Hepatocyte (in vitro differentiated cells): ENCODE data around the gene GOSR1. TPM values are rescaled to one million over a fixed set of nuclear protein-coding genes. Genes with fewer than 3 reads are reported as not detected.
"Not testable (repeated sequence)": the region's sequence is repeated elsewhere in the genome, so short reads cannot be mapped to it uniquely, and the experiment has no call there.

ENCODE experiments used
- DNase-seq: peaks from one replicate; pipeline ENCODE4 v3.0.0-alpha.2; 2016; ENCODE audit warnings: low spot score
- H2AFZ ChIP-seq: fragments of 200-600 bp; sonication (generic); 2 replicates; pipeline ENCODE4 v1.6.0; 2016; ENCODE audit warnings: antibody characterized with exemption, mild to moderate bottlenecking
- H3K27ac ChIP-seq: fragments of 200-600 bp; sonication (generic); 2 replicates; pipeline ENCODE4 v1.5.1; 2016; ENCODE audit warnings: mild to moderate bottlenecking
- H3K27me3 ChIP-seq: fragments of 200-600 bp; sonication (generic); 2 replicates; pipeline ENCODE4 v1.6.1; 2016
- H3K36me3 ChIP-seq: fragments of 200-600 bp; sonication (generic); replicated peaks from 2 replicates; pipeline ENCODE4 v1.5.1; 2016; ENCODE audit warnings: low read depth; ENCODE audit not compliant: insufficient read depth
- H3K4me1 ChIP-seq: fragments of 200-600 bp; sonication (generic); 2 replicates; pipeline ENCODE4 v1.5.1; 2016; ENCODE audit warnings: mild to moderate bottlenecking, moderate library complexity; ENCODE audit not compliant: insufficient read depth
- H3K4me2 ChIP-seq: fragments of 200-600 bp; sonication (generic); 2 replicates; pipeline ENCODE4 v1.6.0; 2016
- H3K4me3 ChIP-seq: fragments of 200-600 bp; sonication (generic); 2 replicates; pipeline ENCODE4 v1.5.1; 2016; ENCODE audit warnings: mild to moderate bottlenecking
- H3K79me2 ChIP-seq: fragments of 200-600 bp; sonication (generic); 2 replicates; pipeline ENCODE4 v1.6.0; 2017; ENCODE audit warnings: mild to moderate bottlenecking
- H3K9me2 ChIP-seq: fragments of 200-600 bp; sonication (generic); replicated peaks from 2 replicates; pipeline ENCODE4 v1.6.0; 2017; ENCODE audit warnings: mild to moderate bottlenecking; ENCODE audit not compliant: insufficient read depth
- H3K9me3 ChIP-seq: fragments of 200-600 bp; sonication (generic); 2 replicates; pipeline ENCODE4 v1.5.1; 2016; ENCODE audit warnings: low read depth, mild to moderate bottlenecking
- H4K20me1 ChIP-seq: fragments of 200-600 bp; sonication (generic); 2 replicates; pipeline ENCODE4 v1.6.0; 2016; ENCODE audit warnings: mild to moderate bottlenecking; ENCODE audit not compliant: insufficient read depth, poor library complexity, severe bottlenecking
- EZH2 ChIP-seq: fragments of 200-600 bp; sonication (generic); IDR thresholded peaks from 2 replicates; pipeline ENCODE4 v1.6.1; 2016; ENCODE audit warnings: antibody characterized with exemption, mild to moderate bottlenecking, borderline replicate concordance
- EZH2phosphoT487 ChIP-seq: fragments of 200-600 bp; sonication (generic); IDR thresholded peaks from one replicate; pipeline ENCODE4 v1.6.1; 2018; ENCODE audit warnings: antibody characterized with exemption, mild to moderate bottlenecking, low read depth, moderate library complexity; ENCODE audit not compliant: unreplicated experiment, severe bottlenecking
- WGBS: methylation state at CpG from one replicate; pipeline ENCODE4 v1.1.6; 2016; ENCODE audit warnings: low lambda C conversion rate; ENCODE audit errors: missing lambda C conversion rate; 5-methylcytosine and 5-hydroxymethylcytosine counted together
- polyA plus RNA-seq: library from polyadenylated mRNA; unstranded; fragments of >200 nt; fragmentation: Nextera tagmentation; extraction: Ambion mirVana; gene quantifications from 2 replicates; pipeline ENCODE4 v1.2.1, GENCODE V29; 2016
- total RNA-seq: library from RNA; depleted of rRNA; stranded (reverse); fragments of >200 nt; gene quantifications from 2 replicates; pipeline ENCODE4 v1.2.3, GENCODE V29; 2014
- TF ChIP-seq, protein P1 (sequence below): fragments of 200-600 bp; sonication (generic); IDR thresholded peaks from 2 replicates; pipeline ENCODE4 v1.5.1; 2016; ENCODE audit warnings: antibody characterized with exemption, mild to moderate bottlenecking; ENCODE audit not compliant: poor library complexity

The GOSR1 gene
- total and polyA plus RNA-seq, 2 experiments from 2014 or later, result 29.7 to 52.1 TPM

DNA sequence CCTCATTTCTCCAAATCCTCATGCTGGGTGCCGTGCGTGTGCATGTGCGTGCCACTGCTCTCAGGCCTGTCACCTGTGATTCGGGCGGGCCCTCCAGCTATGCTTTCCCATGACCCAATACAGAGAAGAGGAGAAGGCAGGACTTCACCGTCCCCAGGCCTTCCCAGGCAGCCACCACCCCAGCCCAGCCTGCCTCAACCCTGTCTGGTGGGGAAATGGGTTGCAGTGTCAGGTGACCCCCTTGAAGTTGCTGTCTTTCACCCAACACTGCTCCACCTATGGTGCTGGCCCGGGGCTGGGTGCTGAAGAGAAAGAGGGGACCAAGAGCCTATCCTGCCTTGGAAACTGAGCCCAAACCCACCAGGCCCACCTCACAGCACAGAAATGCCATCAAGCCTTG lies 94.7 kb downstream of the GOSR1 start:
- H3K27ac ChIP-seq, result no peak overlapping the region
- no peaks in the 10 kb centered on the region for H3K4me1 ChIP-seq
- no peaks in the 10 kb centered on the region for H3K79me2 ChIP-seq
- WGBS, result 82% methylated on average over 7 of the region's 7 CpGs
- no peaks in the 10 kb centered on the region for H3K27me3 ChIP-seq
- no peak overlapping the region for H2AFZ ChIP-seq
- TF ChIP-seq EZH2, result no peak
- TF ChIP-seq, protein P1, sequence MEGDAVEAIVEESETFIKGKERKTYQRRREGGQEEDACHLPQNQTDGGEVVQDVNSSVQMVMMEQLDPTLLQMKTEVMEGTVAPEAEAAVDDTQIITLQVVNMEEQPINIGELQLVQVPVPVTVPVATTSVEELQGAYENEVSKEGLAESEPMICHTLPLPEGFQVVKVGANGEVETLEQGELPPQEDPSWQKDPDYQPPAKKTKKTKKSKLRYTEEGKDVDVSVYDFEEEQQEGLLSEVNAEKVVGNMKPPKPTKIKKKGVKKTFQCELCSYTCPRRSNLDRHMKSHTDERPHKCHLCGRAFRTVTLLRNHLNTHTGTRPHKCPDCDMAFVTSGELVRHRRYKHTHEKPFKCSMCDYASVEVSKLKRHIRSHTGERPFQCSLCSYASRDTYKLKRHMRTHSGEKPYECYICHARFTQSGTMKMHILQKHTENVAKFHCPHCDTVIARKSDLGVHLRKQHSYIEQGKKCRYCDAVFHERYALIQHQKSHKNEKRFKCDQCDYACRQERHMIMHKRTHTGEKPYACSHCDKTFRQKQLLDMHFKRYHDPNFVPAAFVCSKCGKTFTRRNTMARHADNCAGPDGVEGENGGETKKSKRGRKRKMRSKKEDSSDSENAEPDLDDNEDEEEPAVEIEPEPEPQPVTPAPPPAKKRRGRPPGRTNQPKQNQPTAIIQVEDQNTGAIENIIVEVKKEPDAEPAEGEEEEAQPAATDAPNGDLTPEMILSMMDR, result no peak
- TF ChIP-seq EZH2phosphoT487, result no peak
- DNase-seq, result no peak
- H3K9me3 ChIP-seq, result no peaks in the 10 kb centered on the region
- no peak overlapping the region for H3K4me3 ChIP-seq
- H3K9me2 ChIP-seq, result no peaks in the 10 kb centered on the region
- no peaks in the 10 kb centered on the region for H4K20me1 ChIP-seq
- H3K4me2 ChIP-seq, result no peak overlapping the region
- no peaks in the 10 kb centered on the region for H3K36me3 ChIP-seq

DNA sequence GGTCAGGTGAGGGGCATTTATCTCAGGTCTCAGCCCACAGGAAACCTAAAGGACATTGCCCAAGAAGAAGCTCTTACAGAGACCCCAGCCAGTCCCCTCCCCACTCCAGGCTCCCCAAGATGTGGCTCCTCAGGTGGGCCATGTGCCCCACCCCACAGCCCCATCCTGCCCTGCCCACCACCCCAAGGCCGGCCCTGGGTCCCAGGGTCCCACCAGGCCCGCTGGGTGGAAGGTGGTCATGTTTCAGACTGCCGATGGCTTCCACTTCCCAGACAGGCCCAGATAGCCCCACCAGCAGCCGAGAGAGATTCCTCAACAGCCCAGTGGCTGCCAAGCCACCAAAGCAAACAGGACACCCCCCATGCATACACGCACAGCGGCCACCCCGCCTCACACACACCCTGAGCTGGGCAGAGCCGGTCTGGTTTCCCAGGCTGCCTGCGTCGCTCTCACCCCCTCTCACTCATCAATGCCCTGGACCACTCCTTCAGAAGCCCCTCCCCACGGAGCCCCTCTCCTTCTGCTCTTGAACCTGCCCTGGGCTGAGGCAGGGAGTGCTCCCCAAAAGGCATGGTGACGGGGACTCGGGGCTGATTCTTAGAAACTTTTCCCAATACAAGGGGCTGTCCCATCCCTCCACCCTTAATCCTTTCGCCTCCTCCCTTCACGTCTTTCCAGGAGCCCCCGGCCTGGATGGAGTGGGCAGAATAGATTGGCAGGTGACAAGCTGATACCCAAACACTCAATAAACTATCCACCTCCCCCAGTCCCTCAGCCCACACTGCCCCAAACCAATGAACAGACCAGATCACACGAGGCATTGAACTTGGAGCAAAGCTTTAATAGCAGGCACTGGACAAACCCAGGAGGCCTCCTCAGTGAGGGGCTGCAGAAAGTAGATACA lies 95.7 kb downstream of the GOSR1 start:
- WGBS, result 85% methylated on average over 17 of the region's 17 CpGs
- not testable (repeated sequence) for H3K79me2 ChIP-seq

DNA sequence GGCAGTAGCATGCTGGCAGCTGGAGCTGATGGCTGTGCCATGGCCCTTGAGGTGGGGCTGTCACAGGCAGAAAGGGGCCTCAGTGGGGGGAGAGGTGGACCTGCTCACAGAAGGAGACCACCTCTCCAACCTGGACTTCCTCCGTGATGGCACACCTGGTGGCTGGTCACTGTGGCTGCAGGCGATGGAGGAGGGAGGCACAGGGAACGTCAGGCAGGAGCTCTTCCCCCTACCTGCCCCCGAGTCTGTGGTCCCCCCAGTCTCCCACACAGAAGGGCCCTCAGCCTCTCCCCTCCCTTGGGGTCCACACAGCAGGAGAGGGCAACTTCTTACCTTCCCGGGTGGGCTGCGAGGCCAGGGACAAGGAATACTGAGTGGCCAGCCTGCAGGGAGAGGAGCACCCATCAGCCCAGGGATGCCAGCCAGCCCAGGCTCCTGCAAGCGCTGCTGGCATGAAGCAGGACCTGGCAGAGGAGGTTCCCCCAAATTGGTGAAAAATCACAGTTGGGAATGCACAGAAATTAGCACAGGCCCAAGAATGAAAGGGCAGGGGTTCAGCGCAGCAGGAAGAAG lies 96.5 kb downstream of the GOSR1 start:
- Histone ChIP-seq H3K79me2 (no peaks in the 10 kb centered on the region), H3K36me3 (no peaks in the 10 kb centered on the region), H3K4me1 (no peaks in the 10 kb centered on the region), H3K4me2 (no peak overlapping the region), H3K27me3 (no peaks in the 10 kb centered on the region), H4K20me1 (no peaks in the 10 kb centered on the region), H3K9me2 (no peaks in the 10 kb centered on the region), H3K4me3 (no peak overlapping the region), H3K9me3 (no peaks in the 10 kb centered on the region), H2AFZ (no peak overlapping the region), H3K27ac (no peak overlapping the region)
- DNase-seq, result no peak
- no peak for TF ChIP-seq EZH2
- TF ChIP-seq, protein P1, result no peak
- TF ChIP-seq EZH2phosphoT487, result no peak
- WGBS, result 68% methylated on average over 8 of the region's 8 CpGs

More for the DNA sequence above, 95.7 kb downstream of the GOSR1 start:
- H3K36me3 ChIP-seq, H3K4me3 ChIP-seq, H3K4me2 ChIP-seq, H4K20me1 ChIP-seq, H2AFZ ChIP-seq, H3K9me3 ChIP-seq, H3K27me3 ChIP-seq, DNase-seq, H3K27ac ChIP-seq, H3K9me2 ChIP-seq, H3K4me1 ChIP-seq: not testable (repeated sequence)

DNA sequence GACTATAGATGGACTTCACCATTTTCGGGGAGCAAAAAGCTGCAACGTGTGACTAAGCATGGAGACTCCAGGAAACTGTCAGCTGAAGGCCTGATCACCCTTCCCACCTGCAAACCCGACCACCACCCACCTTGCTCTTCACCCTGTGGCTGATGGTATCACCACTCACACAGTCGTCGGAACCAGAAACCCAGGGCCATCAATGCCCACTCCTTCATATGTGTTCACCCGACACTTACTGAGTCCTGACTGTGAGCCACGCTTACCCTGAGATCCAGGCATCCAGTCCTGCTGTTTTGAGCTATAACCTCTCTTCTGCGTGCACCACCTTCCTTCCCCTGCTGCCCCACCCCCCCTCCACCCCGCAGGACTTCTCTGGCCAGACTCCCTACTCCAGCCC lies 97.1 kb downstream of the GOSR1 start:
- not testable (repeated sequence) for H3K36me3 ChIP-seq, H3K27me3 ChIP-seq, H3K9me2 ChIP-seq, DNase-seq, H2AFZ ChIP-seq, H3K9me3 ChIP-seq, H3K4me3 ChIP-seq, H4K20me1 ChIP-seq, H3K4me2 ChIP-seq, H3K4me1 ChIP-seq, H3K27ac ChIP-seq, H3K79me2 ChIP-seq
- WGBS, result 77% methylated on average over 8 of the region's 9 CpGs

DNA sequence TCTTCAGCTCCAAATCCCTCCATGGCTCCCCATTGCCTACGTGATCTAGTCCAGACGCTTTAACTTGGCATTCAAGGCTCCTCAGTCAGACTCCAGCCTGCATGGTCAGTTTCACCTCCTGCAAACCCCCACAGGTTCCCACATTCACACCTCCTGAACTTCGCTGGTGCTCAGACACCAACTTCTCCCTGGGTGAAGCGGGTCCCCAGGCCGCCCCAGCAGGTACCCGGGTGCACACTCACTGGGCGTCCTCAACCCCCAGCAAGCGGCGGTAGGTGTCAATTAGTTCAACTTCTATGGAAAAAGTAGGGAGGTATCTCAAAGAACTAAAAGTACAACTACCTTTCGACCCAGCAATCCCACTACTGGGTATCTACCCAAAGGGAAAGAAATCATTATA lies 97.6 kb downstream of the GOSR1 start:
- H3K27me3 ChIP-seq, H3K9me2 ChIP-seq, H2AFZ ChIP-seq, H3K4me1 ChIP-seq, H3K79me2 ChIP-seq, H3K9me3 ChIP-seq, H3K36me3 ChIP-seq, H3K4me3 ChIP-seq, H3K4me2 ChIP-seq, H4K20me1 ChIP-seq, DNase-seq, H3K27ac ChIP-seq: not testable (repeated sequence)
- 94% methylated on average over 10 of the region's 10 CpGs for WGBS

DNA sequence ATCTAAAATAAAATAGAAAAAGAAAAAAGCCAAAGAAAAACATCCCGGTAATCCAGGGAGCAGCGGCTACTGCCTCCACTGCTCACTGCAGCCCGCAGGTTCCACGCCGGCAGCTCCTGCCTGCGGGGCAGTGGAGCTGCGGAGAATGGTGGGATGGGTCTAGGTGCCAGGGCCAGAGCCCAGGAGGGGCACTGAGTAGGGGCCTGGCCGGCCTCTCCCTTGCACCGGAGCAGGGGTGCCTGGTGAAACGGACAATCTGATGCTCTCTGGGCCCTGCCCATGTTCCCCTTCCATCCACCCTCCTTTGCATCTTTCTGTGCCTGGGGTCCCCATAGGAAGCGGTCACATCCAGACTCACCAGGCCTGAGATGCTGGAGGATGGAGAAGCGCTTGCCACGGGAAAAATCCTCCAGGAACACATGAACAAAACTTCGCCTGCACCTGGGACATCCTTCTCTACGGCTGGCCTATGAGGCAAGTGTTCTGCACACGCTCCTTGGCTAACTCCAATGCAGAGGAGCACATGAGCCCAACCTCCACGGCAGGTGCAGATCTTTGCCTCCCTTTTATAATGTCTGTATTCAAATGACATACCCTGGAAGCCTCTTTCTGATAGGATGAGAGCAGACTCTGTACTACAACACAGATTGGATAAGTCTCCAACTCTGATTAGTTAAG lies 98.6 kb downstream of the GOSR1 start:
- H3K9me2 ChIP-seq, DNase-seq, H3K79me2 ChIP-seq, H3K9me3 ChIP-seq, H3K36me3 ChIP-seq, H2AFZ ChIP-seq, H4K20me1 ChIP-seq, H3K27ac ChIP-seq, H3K4me2 ChIP-seq, H3K4me3 ChIP-seq, H3K4me1 ChIP-seq, H3K27me3 ChIP-seq: not testable (repeated sequence)
- 93% methylated on average over 17 of the region's 17 CpGs for WGBS
